ENCODE measurements around the gene CTNNA1. TPM values are rescaled to one million over a fixed set of nuclear protein-coding genes. Genes with fewer than 3 reads are reported as not detected.

The CTNNA1 gene
- total and polyA plus RNA-seq, 2 of the 8 experiments (the other 6 are each of a cell fraction or from before 2014, with no cell fraction given): 115 to 349 TPM

DNA sequence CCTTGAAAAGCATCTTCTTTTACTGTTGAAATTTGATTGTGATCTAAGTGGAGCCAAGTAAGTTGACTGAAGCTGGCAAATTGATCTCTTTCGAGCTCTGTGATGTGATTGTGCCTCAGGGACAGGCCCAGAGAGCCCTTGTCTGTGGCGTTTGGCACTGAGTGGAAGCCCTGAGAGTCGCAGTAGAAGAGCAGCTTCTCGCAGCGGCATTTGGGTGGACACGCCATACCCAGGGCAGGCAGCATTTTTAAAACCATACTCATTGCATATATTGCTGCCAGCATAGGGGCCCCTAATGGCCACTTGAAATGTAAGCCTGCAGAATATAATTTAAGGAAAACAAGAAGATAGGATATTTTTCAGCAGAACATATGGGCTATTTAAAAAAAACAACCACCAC is 121.0 kb downstream of the CTNNA1 start (continued):
- TF ChIP-seq, protein P1, sequence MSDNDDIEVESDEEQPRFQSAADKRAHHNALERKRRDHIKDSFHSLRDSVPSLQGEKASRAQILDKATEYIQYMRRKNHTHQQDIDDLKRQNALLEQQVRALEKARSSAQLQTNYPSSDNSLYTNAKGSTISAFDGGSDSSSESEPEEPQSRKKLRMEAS (IDR thresholded peaks at IDR 0.05): no peak
- TF ChIP-seq NANOG (IDR thresholded peaks at IDR 0.05; ENCODE audit: insufficient read depth, low read depth, low read length, poor library complexity, severe bottlenecking) (no peak), CREB1 (IDR thresholded peaks at IDR 0.05) (no peak)
